B cell (primary cell): Measurements from ENCODE around the gene DMRT1. TPM values are rescaled to one million over a fixed set of nuclear protein-coding genes. Genes with fewer than 3 reads are reported as not detected.

ENCODE experiments used
- ATAC-seq: fragments of 200-7000 bp; cut with Tn5 transposase; one replicate; pipeline ENCODE4 v1.10.0; 2021; ENCODE audit warnings: low read depth, mild to moderate bottlenecking, moderate number of reproducible peaks, moderate library complexity
- CTCF ChIA-PET: fragments of 350-600 bp; sonication (Branson Sonifier 250); formaldehyde crosslinking; loops from one replicate; lab custom pipeline; 2021; ENCODE audit warnings: antibody characterized with exemption, inconsistent platforms; lab: Charles Lee
- POLR2A ChIA-PET: fragments of 350-600 bp; sonication (Branson Sonifier 250); formaldehyde crosslinking; loops from one replicate; lab custom pipeline; 2021; ENCODE audit warnings: antibody characterized with exemption; lab: Charles Lee
- DNase-seq: peaks from one replicate; pipeline ENCODE4 v3.0.0; 2013
- H2AFZ ChIP-seq: 2 replicates; pipeline ENCODE4 v1.6.1; 2012; ENCODE audit warnings: mild to moderate bottlenecking, low read depth, low read length; ENCODE audit not compliant: insufficient read depth, poor library complexity, severe bottlenecking
- H3K27ac ChIP-seq, 2 donors: 1 replicate in 1 of 2; 2 replicates in 1 of 2; pipeline ENCODE4 v1.5.1; 2012 to 2013; ENCODE audit warnings: low read length in 2 of 2, mild to moderate bottlenecking in 2 of 2, moderate library complexity in 1 of 2
- H3K27me3 ChIP-seq, 4 experiments: fragments of 200-600 bp in 1 of 4; sonication (generic) in 1 of 4; replicated peaks in 1 of 4; 1 replicate in 2 of 4; 2 replicates in 2 of 4; pipeline versions ENCODE4 v1.6.1 to v1.7.0; 2013 to 2016; ENCODE audit warnings: low read length in 3 of 4, mild to moderate bottlenecking in 2 of 4, mixed read lengths in 1 of 4, moderate library complexity in 1 of 4; ENCODE audit not compliant: insufficient read depth in 4 of 4, control insufficient read depth in 3 of 4; ENCODE audit errors: control extremely low read depth in 1 of 4
- H3K36me3 ChIP-seq, 2 experiments: replicated peaks in 1 of 2; 1 replicate in 1 of 2; 2 replicates in 1 of 2; pipeline versions ENCODE4 v1.6.1 to v1.7.1; 2013; ENCODE audit warnings: low read length in 1 of 2; ENCODE audit not compliant: insufficient read depth in 2 of 2, control insufficient read depth in 1 of 2; ENCODE audit errors: control extremely low read depth in 1 of 2, extremely low read depth in 1 of 2
- H3K4me1 ChIP-seq, 2 donors: fragments of 200-600 bp in 1 of 2; sonication (generic) in 1 of 2; 1 replicate in 1 of 2; 2 replicates in 1 of 2; pipeline versions ENCODE4 v1.5.1 to v1.6.1; 2013 to 2017; ENCODE audit warnings: low read length in 2 of 2; ENCODE audit not compliant: control insufficient read depth in 2 of 2, insufficient read depth in 2 of 2
- H3K4me2 ChIP-seq: replicated peaks from 2 replicates; pipeline ENCODE3; 2012; ENCODE audit warnings: mild to moderate bottlenecking, low read depth, low read length; ENCODE audit not compliant: poor library complexity, severe bottlenecking
- H3K4me3 ChIP-seq, 5 experiments: fragments of 200-600 bp in 1 of 5; sonication (generic) in 1 of 5; 1 replicate in 3 of 5; 2 replicates in 2 of 5; pipeline versions ENCODE4 v1.5.1 to v1.7.0; 2011 to 2016; ENCODE audit warnings: low read length in 4 of 5, mild to moderate bottlenecking in 4 of 5, low read depth in 2 of 5, control low read depth in 1 of 5, moderate library complexity in 1 of 5; ENCODE audit not compliant: insufficient read depth in 1 of 5; ENCODE audit errors: control extremely low read depth in 1 of 5, extremely low read depth in 1 of 5
- H3K79me2 ChIP-seq: fragments of 200-600 bp; sonication (generic); one replicate; pipeline ENCODE4 v1.6.0; 2016; ENCODE audit warnings: low read length; ENCODE audit not compliant: control insufficient read depth, insufficient read depth
- H3K9ac ChIP-seq: fragments of 200-600 bp; sonication (generic); 2 replicates; pipeline ENCODE4 v1.6.1; 2017; ENCODE audit warnings: mild to moderate bottlenecking, low read length, moderate library complexity
- H3K9me3 ChIP-seq, 3 donors: one replicate each; pipeline versions ENCODE4 v1.6.1 to v1.7.1; 2013; ENCODE audit warnings: low read length in 2 of 3; ENCODE audit not compliant: control insufficient read depth in 2 of 3, insufficient read depth in 1 of 3; ENCODE audit errors: control extremely low read depth in 1 of 3
- H4K20me1 ChIP-seq: 2 replicates; pipeline ENCODE4 v1.6.0; 2012; ENCODE audit warnings: mild to moderate bottlenecking, low read length; ENCODE audit not compliant: insufficient read depth, control insufficient read depth, poor library complexity, severe bottlenecking
- H3K27ac Mint-ChIP-seq: one replicate; pipeline ENCODE4 v1.8.0; 2021; ENCODE audit warnings: mixed read lengths
- H3K27me3 Mint-ChIP-seq: one replicate; pipeline ENCODE4 v1.8.0; 2021; ENCODE audit warnings: mixed read lengths
- H3K4me1 Mint-ChIP-seq: one replicate; pipeline ENCODE4 v1.8.0; 2021; ENCODE audit warnings: mixed read lengths
- H3K4me3 Mint-ChIP-seq: one replicate; pipeline ENCODE4 v1.8.0; 2021; ENCODE audit warnings: mixed read lengths
- H3K9me3 Mint-ChIP-seq: one replicate; pipeline ENCODE4 v1.8.0; 2022; ENCODE audit warnings: mixed read lengths; ENCODE audit not compliant: insufficient read depth
- CTCF ChIP-seq: fragments of 200-600 bp; IDR thresholded peaks from one replicate; pipeline ENCODE4 v1.8.0; 2022; ENCODE audit warnings: antibody characterized with exemption, mild to moderate bottlenecking
- EZH2 ChIP-seq: IDR thresholded peaks from 2 replicates; pipeline ENCODE4 v1.6.1; 2012; ENCODE audit warnings: borderline replicate concordance, low read depth, mild to moderate bottlenecking, moderate library complexity, low read length; ENCODE audit not compliant: insufficient read depth, poor library complexity, severe bottlenecking
- WGBS: methylation state at CpG from one replicate; pipeline ENCODE4 v1.1.5; 2013; ENCODE audit warnings: missing lambda C conversion rate; ENCODE audit not compliant: insufficient coverage; 5-methylcytosine and 5-hydroxymethylcytosine counted together
- intact Hi-C: fragments of 100-400 bp; cut with micrococcal nuclease; formaldehyde crosslinking; loops from one replicate; pipeline ENCODE4 v1.10.0; 2022
- polyA plus RNA-seq: library from polyadenylated mRNA; depleted of rRNA; stranded (reverse); fragments of >200 nt; gene quantifications from 2 replicates; pipeline ENCODE4 v1.2.3, GENCODE V29; 2012
- total RNA-seq, 2 donors: library from RNA; stranded (reverse); fragments of 120-200 nt in 1 of 2; gene quantifications; 1 replicate in 1 of 2; 2 replicates in 1 of 2; pipeline versions ENCODE4 v1.2.3 to v1.2.4, GENCODE V29; 2013 to 2022

DMRT1 gene
- total and polyA plus RNA-seq, 2 donors (not counting 1 experiment from before 2014, with no cell fraction given) = not detected

GRCh38 chr9:974996-975739 lies 133.7 kb downstream of the DMRT1 start:
- H4K20me1 ChIP-seq = no peaks in the 10 kb centered on the region
- ChIA-PET CTCF (no interaction called here), POLR2A (no interaction called here)
- H3K27ac ChIP-seq = no peak overlapping the region
- H3K4me3 ChIP-seq = no peak overlapping the region
- H3K4me3 Mint-ChIP-seq = no peak overlapping the region
- ATAC-seq (no peak), DNase-seq (peak; percentile 15)
- no peaks in the 10 kb centered on the region for H3K36me3 ChIP-seq
- H3K4me1 Mint-ChIP-seq = peaks cover 9% of the 10 kb centered on the region
- H3K9ac ChIP-seq = no peak overlapping the region
- no peaks in the 10 kb centered on the region for H3K9me3 Mint-ChIP-seq
- no peak overlapping the region for H2AFZ ChIP-seq
- H3K79me2 ChIP-seq = no peaks in the 10 kb centered on the region
- H3K27me3 ChIP-seq = peaks cover 0 to 88% (median 67%) of the 10 kb centered on the region in 4 experiments
- no peak overlapping the region for H3K27ac Mint-ChIP-seq
- no peak overlapping the region for H3K4me2 ChIP-seq
- peaks cover 23 to 41% of the 10 kb centered on the region in 2 donors for H3K4me1 ChIP-seq
- 19% methylated on average over 23 of the region's 24 CpGs for WGBS
- peaks cover 56% of the 10 kb centered on the region for H3K27me3 Mint-ChIP-seq
- intact Hi-C loops = no loop called here
- TF ChIP-seq EZH2 (no peak), CTCF (no peak)
- H3K9me3 ChIP-seq = peaks cover 0 to 59% (median 10%) of the 10 kb centered on the region in 3 donors

- H3K36me3 ChIP-seq = no peaks in the 10 kb centered on the region
- intact Hi-C loops = no loop called here
- no peak for ATAC-seq
- Mint-ChIP-seq H3K4me3 (no peak overlapping the region), H3K27ac (no peak overlapping the region), H3K4me1 (peaks cover 9% of the 10 kb centered on the region), H3K27me3 (peaks cover 57% of the 10 kb centered on the region), H3K9me3 (no peaks in the 10 kb centered on the region)
- no peaks in the 10 kb centered on the region for H4K20me1 ChIP-seq
- peaks cover 0 to 82% (median 65%) of the 10 kb centered on the region in 4 experiments for H3K27me3 ChIP-seq
- H3K79me2 ChIP-seq = no peaks in the 10 kb centered on the region
- no peak overlapping the region for H3K9ac ChIP-seq
- 25% methylated on average over 5 of the region's 23 CpGs for WGBS
- H3K4me2 ChIP-seq = no peak overlapping the region
- H3K4me3 ChIP-seq = no peak overlapping the region
- ChIA-PET CTCF (no interaction called here), POLR2A (no interaction called here)
- peaks cover 0 to 53% (median 8%) of the 10 kb centered on the region in 3 donors for H3K9me3 ChIP-seq
- peaks cover 21 to 41% of the 10 kb centered on the region in 2 donors for H3K4me1 ChIP-seq
- DNase-seq = no peak
- no peak overlapping the region for H2AFZ ChIP-seq
- H3K27ac ChIP-seq = no peak overlapping the region
- no peak for TF ChIP-seq EZH2
- TF ChIP-seq CTCF = no peak
These were observed 134.3 kb downstream of the DMRT1 start for GRCh38 chr9:975740-976257.
